OCI-LY7 (cell line): Measurements from ENCODE around the gene BRCA1. TPM values are rescaled to one million over a fixed set of nuclear protein-coding genes. Genes with fewer than 3 reads are reported as not detected.

Experiments
- BruUV-seq: library from RNA; stranded (reverse); fragments of 400-500 nt; replicated peaks from 2 replicates; lab custom pipeline; 2021; lab: Mats Ljungman, UMichigan
- CTCF ChIA-PET: fragments of 300-600 bp; sonication (Branson Sonifier 250); formaldehyde crosslinking; loops from one replicate; lab custom pipeline; 2022; ENCODE audit warnings: antibody characterized with exemption; ENCODE audit not compliant: unreplicated experiment; lab: Charles Lee
- POLR2A ChIA-PET: fragments of 300-600 bp; sonication (Branson Sonifier 250); formaldehyde crosslinking; loops from one replicate; lab custom pipeline; 2022; ENCODE audit warnings: antibody characterized with exemption; lab: Charles Lee
- DNase-seq: peaks from one replicate; pipeline ENCODE4 v3.0.0-alpha.2; 2015; ENCODE audit warnings: low spot score
- H2AFZ ChIP-seq: fragments of 200-600 bp; sonication (generic), shearing (Covaris generic); 2 replicates; pipeline ENCODE4 v1.6.1; 2014; ENCODE audit warnings: mild to moderate bottlenecking, antibody characterized with exemption, low read length, moderate library complexity
- H3K27ac ChIP-seq: fragments of 200-600 bp; sonication (generic); 2 replicates; pipeline ENCODE4 v1.5.1; 2014; ENCODE audit warnings: mixed run types, low read depth, mild to moderate bottlenecking, moderate library complexity, low read length, inconsistent platforms; ENCODE audit not compliant: poor library complexity, severe bottlenecking
- H3K36me3 ChIP-seq: fragments of 200-600 bp; sonication (generic); 2 replicates; pipeline ENCODE4 v1.6.1; 2014; ENCODE audit warnings: mild to moderate bottlenecking, antibody characterized with exemption, low read length, moderate library complexity, mixed read lengths; ENCODE audit not compliant: insufficient read depth
- H3K4me1 ChIP-seq: fragments of 200-600 bp; sonication (generic); 2 replicates; pipeline ENCODE4 v1.5.1; 2014; ENCODE audit warnings: mild to moderate bottlenecking, low read length; ENCODE audit not compliant: insufficient read depth, poor library complexity, severe bottlenecking
- H3K4me2 ChIP-seq: fragments of 200-600 bp; sonication (generic); 2 replicates; pipeline ENCODE4 v1.6.1; 2014; ENCODE audit warnings: mild to moderate bottlenecking, low read length
- H3K4me3 ChIP-seq: fragments of 200-600 bp; sonication (generic); 2 replicates; pipeline ENCODE4 v1.5.1; 2014; ENCODE audit warnings: mild to moderate bottlenecking, low read depth, low read length; ENCODE audit not compliant: poor library complexity, severe bottlenecking
- H3K79me2 ChIP-seq: fragments of 200-600 bp; sonication (generic); 2 replicates; pipeline ENCODE4 v1.6.1; 2016; ENCODE audit warnings: low read depth, mild to moderate bottlenecking, low read length, moderate library complexity, mixed read lengths; ENCODE audit not compliant: insufficient read depth
- H3K9me2 ChIP-seq: fragments of 200-600 bp; sonication (generic); 2 replicates; pipeline ENCODE4 v1.6.1; 2016; ENCODE audit warnings: mild to moderate bottlenecking, low read length, mixed read lengths; ENCODE audit not compliant: insufficient read depth
- H3K9me3 ChIP-seq: fragments of 200-600 bp; sonication (generic); 2 replicates; pipeline ENCODE4 v1.6.1; 2014; ENCODE audit warnings: mild to moderate bottlenecking, mixed run types, low read length, mixed read lengths
- H4K20me1 ChIP-seq: fragments of 200-600 bp; sonication (generic); 2 replicates; pipeline ENCODE4 v1.6.1; 2014; ENCODE audit warnings: mild to moderate bottlenecking, antibody characterized with exemption, low read length, moderate library complexity, mixed read lengths; ENCODE audit not compliant: insufficient read depth
- CTCF ChIP-seq: fragments of 200-600 bp; sonication (generic); conservative IDR thresholded peaks from 2 replicates; pipeline ENCODE4 v1.5.1; 2014; ENCODE audit warnings: mild to moderate bottlenecking, antibody characterized with exemption, low read length, moderate library complexity, mixed read lengths
- EZH2phosphoT487 ChIP-seq: fragments of 200-600 bp; sonication (generic); IDR thresholded peaks from 2 replicates; pipeline ENCODE4 v1.6.1; 2018; ENCODE audit warnings: low read depth, borderline replicate concordance, mild to moderate bottlenecking, mixed run types, antibody characterized with exemption, low read length, moderate library complexity, mixed read lengths
- intact Hi-C: fragments of 100-400 bp; cut with micrococcal nuclease; formaldehyde crosslinking; loops from one replicate; pipeline ENCODE4 v1.10.0; 2022; ENCODE audit not compliant: unreplicated experiment
- total RNA-seq, 2 experiments: library from RNA; depleted of rRNA in 1 of 2; stranded (reverse); fragments of >200 nt in 1 of 2; shearing (Covaris generic) in 1 of 2; gene quantifications; 2 replicates each; pipeline ENCODE4 v1.2.3, GENCODE V29; 2014 to 2022

The BRCA1 gene
- total RNA-seq, 2 experiments from 2014 or later, result 112 to 135 TPM

DNA sequence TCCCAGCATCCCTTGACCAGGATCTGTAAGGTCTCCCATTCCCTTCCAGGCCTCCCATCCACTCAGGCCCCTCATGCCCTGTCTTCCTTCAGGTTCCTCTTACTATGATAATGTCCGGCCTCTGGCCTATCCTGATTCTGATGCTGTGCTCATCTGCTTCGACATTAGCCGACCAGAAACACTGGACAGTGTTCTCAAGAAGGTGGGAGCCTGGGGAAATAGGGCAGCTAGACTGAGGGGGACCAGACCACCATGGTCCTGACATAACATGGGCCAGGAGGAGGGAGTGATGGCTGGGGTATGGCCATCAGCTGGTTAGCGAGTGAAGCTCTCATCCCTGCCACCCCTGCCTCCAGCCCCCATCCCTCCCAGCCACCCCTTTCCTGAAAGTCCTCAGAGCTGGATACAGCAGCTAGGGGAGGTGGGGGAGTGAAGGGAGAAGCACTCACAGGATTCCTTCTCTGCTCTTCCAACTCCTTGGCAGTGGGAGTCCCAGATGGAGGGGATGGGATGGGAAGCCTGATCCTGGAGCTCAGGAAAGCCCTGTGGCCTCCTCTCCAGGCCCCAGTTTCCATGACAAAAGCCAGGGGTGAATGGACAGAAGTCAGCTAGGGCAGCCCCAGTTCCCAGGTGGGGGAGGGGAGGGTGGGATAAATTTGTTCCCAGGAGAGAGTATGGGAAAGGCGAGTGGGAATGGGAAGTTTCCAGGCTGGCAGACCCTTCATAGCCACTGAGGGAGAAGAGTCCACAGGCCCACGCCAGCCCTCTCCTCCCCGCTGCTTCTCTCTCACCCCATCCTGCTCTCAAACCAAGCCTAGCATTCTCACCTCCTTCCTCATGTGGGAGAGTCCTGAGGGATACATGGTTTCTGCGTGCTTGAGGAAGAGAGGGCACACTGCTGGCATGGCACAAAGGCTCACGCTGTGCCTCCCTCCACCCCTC lies 97.8 kb downstream of the BRCA1 start:
- Histone ChIP-seq H3K4me3 (no peak overlapping the region), H2AFZ (no peak overlapping the region), H4K20me1 (no peaks in the 10 kb centered on the region), H3K9me3 (no peaks in the 10 kb centered on the region), H3K36me3 (no peaks in the 10 kb centered on the region), H3K4me1 (peaks cover 14% of the 10 kb centered on the region), H3K27ac (no peak overlapping the region), H3K9me2 (no peaks in the 10 kb centered on the region), H3K4me2 (no peak overlapping the region), H3K79me2 (no peaks in the 10 kb centered on the region)
- BruUV-seq, result no TSS peak
- intact Hi-C loops, result no loop called here
- no peak for TF ChIP-seq CTCF
- TF ChIP-seq EZH2phosphoT487, result no peak
- no peak for DNase-seq
- CTCF ChIA-PET, result no interaction called here
- POLR2A ChIA-PET, result interaction anchor here (0.5 kb wide), 1 partner anchor 304 kb away, joined by 4 read pairs; no protein-coding TSS in a partner anchor

GRCh38 chr17:43026595-43026994 lies 98.6 kb downstream of the BRCA1 start:
- Histone ChIP-seq H4K20me1 (no peaks in the 10 kb centered on the region), H3K9me2 (no peaks in the 10 kb centered on the region), H3K27ac (no peak overlapping the region), H3K79me2 (no peaks in the 10 kb centered on the region), H3K4me1 (peaks cover 14% of the 10 kb centered on the region), H3K4me3 (no peak overlapping the region), H3K36me3 (no peaks in the 10 kb centered on the region), H2AFZ (no peak overlapping the region), H3K4me2 (no peak overlapping the region), H3K9me3 (no peaks in the 10 kb centered on the region)
- ChIA-PET CTCF (no interaction called here), POLR2A (no interaction called here)
- intact Hi-C loops, result no loop called here
- no peak for DNase-seq
- 0 out of 2 replicates have a peak, but pooled peaks have one; percentile 23 for TF ChIP-seq CTCF
- no peak for TF ChIP-seq EZH2phosphoT487
- BruUV-seq, result no TSS peak
